Activated CD8-positive, alpha-beta T cell treated with anti-CD3 and anti-CD28 coated beads for 36 hours (primary cell): ENCODE results near the gene MLXIP. TPM values are rescaled to one million over a fixed set of nuclear protein-coding genes. Genes with fewer than 3 reads are reported as not detected.
"Not testable (repeated sequence)": the region's sequence is repeated elsewhere in the genome, so short reads cannot be mapped to it uniquely, and the experiment has no call there.

ENCODE experiments used
- ATAC-seq: fragments of 200-7000 bp; cut with Tn5 transposase; one replicate; pipeline ENCODE4 v1.10.0; 2021; ENCODE audit warnings: mild to moderate bottlenecking, moderate library complexity
- CTCF ChIA-PET: fragments of 350-600 bp; sonication (Branson Sonifier 250); formaldehyde crosslinking; loops from one replicate; lab custom pipeline; 2021; ENCODE audit warnings: antibody characterized with exemption; lab: Charles Lee
- POLR2A ChIA-PET: fragments of 350-600 bp; sonication (Branson Sonifier 250); formaldehyde crosslinking; loops from one replicate; lab custom pipeline; 2021; ENCODE audit warnings: antibody characterized with exemption; lab: Charles Lee
- DNase-seq: peaks from one replicate; pipeline ENCODE4 v3.0.0-alpha.2; 2020
- H3K27ac Mint-ChIP-seq: one replicate; pipeline ENCODE4 v1.8.0; 2021; ENCODE audit warnings: mild to moderate bottlenecking, mixed read lengths
- H3K27me3 Mint-ChIP-seq: one replicate; pipeline ENCODE4 v1.8.0; 2021; ENCODE audit warnings: mixed read lengths
- H3K36me3 Mint-ChIP-seq: one replicate; pipeline ENCODE4 v1.8.0; 2021; ENCODE audit warnings: low read depth, mixed read lengths
- H3K4me1 Mint-ChIP-seq: one replicate; pipeline ENCODE4 v1.8.0; 2021; ENCODE audit warnings: low read depth, mixed read lengths
- H3K4me3 Mint-ChIP-seq: one replicate; pipeline ENCODE4 v1.8.0; 2021; ENCODE audit warnings: mild to moderate bottlenecking, moderate library complexity, mixed read lengths
- H3K9me3 Mint-ChIP-seq: one replicate; pipeline ENCODE4 v1.8.0; 2021; ENCODE audit warnings: mixed read lengths
- CTCF ChIP-seq: fragments of 200-600 bp; IDR thresholded peaks from one replicate; pipeline ENCODE4 v1.8.0; 2022; ENCODE audit warnings: antibody characterized with exemption, mild to moderate bottlenecking
- intact Hi-C: fragments of 100-400 bp; cut with micrococcal nuclease; formaldehyde crosslinking; loops from one replicate; pipeline ENCODE4 v1.10.0; 2022
- total RNA-seq, 2 experiments: library from RNA; stranded (reverse); gene quantifications; one replicate each; pipeline ENCODE4 v1.2.3, GENCODE V29; 2021

Gene MLXIP
- total RNA-seq, 2 experiments from 2014 or later, result 26.0 to 28.7 TPM

- H3K27ac Mint-ChIP-seq, result peak overlapping the region; percentile 91
- TF ChIP-seq CTCF, result no peak
- H3K4me3 Mint-ChIP-seq, result no peak overlapping the region
- POLR2A ChIA-PET, result interaction anchor here (0.6 to 6.4 kb wide), 2 partner anchors 14 to 20 kb away, joined by 3 to 53 read pairs; no protein-coding TSS in a partner anchor
- H3K36me3 Mint-ChIP-seq, result peaks cover 14% of the 10 kb centered on the region
- H3K27me3 Mint-ChIP-seq, result no peaks in the 10 kb centered on the region
- H3K9me3 Mint-ChIP-seq, result peaks cover 1% of the 10 kb centered on the region
- DNase-seq (no peak), ATAC-seq (no peak)
- CTCF ChIA-PET, result interaction anchor here (1.4 to 9.3 kb wide), 5 partner anchors 8 to 98 kb away, joined by 3 to 53 read pairs (median 4); partner anchors contain the start of gene MLXIP
- intact Hi-C loops, result no loop called here
- peaks cover 76% of the 10 kb centered on the region for H3K4me1 Mint-ChIP-seq
Observed at GRCh38 chr12:122100568-122100967, 22.0 kb downstream of the MLXIP start.

DNA sequence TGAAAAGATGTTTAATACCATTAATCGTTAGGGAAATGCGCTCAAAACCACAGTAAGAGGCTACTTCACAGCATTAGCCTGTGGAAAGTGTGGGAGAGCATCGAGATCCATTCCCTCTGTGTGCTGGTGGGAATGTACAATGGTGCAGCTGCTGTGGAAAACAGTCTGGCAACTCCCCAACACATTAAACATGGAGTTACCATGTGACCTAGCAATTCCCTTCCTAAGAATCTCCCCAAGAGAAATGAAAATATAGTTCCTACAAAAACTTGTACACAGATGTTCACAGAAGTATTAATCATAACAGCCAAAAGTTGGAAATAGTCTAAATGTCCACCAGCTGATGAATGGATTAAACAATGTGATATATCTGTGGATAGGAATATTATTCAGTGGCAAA is 23.8 kb downstream of the MLXIP start:
- no peak for TF ChIP-seq CTCF
- Mint-ChIP-seq H3K9me3 (peaks cover 1% of the 10 kb centered on the region), H3K4me3 (no peak overlapping the region), H3K36me3 (peaks cover 17% of the 10 kb centered on the region), H3K27me3 (no peaks in the 10 kb centered on the region), H3K27ac (peak overlapping the region; percentile 52), H3K4me1 (peaks cover 79% of the 10 kb centered on the region)
- ATAC-seq, result no peak
- POLR2A ChIA-PET, result interaction anchor here (0.9 to 1.0 kb wide), 2 partner anchors 16 to 20 kb away, joined by 3 read pairs; no protein-coding TSS in a partner anchor
- no peak for DNase-seq
- CTCF ChIA-PET, result interaction anchor here (2.9 to 9.3 kb wide), 2 partner anchors 15 to 21 kb away, joined by 15 to 53 read pairs; no protein-coding TSS in a partner anchor
- intact Hi-C loops, result no loop called here

- H3K27ac Mint-ChIP-seq, result peak overlapping the region; percentile 84
- intact Hi-C loops, result no loop called here
- ChIA-PET CTCF (interaction anchor here (1.6 to 3.1 kb wide), 4 partner anchors 17 to 29 kb away, joined by 5 to 14 read pairs (median 9); no protein-coding TSS in a partner anchor), POLR2A (interaction anchor here (1.2 to 1.5 kb wide), 3 partner anchors 15 to 98 kb away, joined by 3 to 4 read pairs (median 3); partner anchors contain the start of gene B3GNT4)
- H3K9me3 Mint-ChIP-seq, result peaks cover 1% of the 10 kb centered on the region
- ATAC-seq (peak; percentile 65), DNase-seq (peak; percentile 79)
- peak overlapping the region; percentile 58 for H3K4me3 Mint-ChIP-seq
- TF ChIP-seq CTCF, result no peak
- peaks cover 78% of the 10 kb centered on the region for H3K4me1 Mint-ChIP-seq
- H3K36me3 Mint-ChIP-seq, result peaks cover 26% of the 10 kb centered on the region
- H3K27me3 Mint-ChIP-seq, result no peaks in the 10 kb centered on the region
Observed at GRCh38 chr12:122104844-122105243, 26.3 kb downstream of the MLXIP start.

DNA sequence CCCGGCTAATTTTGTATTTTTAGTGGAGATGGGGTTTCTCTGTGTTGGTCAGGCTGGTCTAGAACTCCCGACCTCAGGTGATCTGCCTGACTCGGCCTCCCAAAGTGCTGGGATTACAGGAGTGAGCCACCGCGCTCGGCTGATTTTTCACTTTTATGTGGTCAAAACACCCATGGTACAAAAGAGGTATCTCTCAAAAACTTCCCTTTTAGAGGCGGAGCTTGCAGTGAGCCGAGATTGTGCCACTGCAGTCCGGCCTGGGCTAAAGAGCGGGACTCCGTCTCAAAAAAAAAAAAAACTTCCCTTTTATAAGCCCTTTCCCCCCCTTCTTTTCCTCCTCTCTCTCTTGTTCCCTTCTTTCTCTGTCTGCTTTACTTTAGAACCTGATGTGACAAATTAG is 26.9 kb downstream of the MLXIP start:
- Mint-ChIP-seq H3K27ac (peak overlapping the region; percentile 68), H3K4me1 (peaks cover 75% of the 10 kb centered on the region), H3K36me3 (peaks cover 26% of the 10 kb centered on the region), H3K4me3 (peak overlapping the region; percentile 58)
- intact Hi-C loops, H3K9me3 Mint-ChIP-seq, DNase-seq, H3K27me3 Mint-ChIP-seq, ATAC-seq: not testable (repeated sequence)
- ChIA-PET POLR2A (interaction anchor here (0.7 to 2.5 kb wide), 6 partner anchors 10 to 97 kb away, joined by 3 to 11 read pairs (median 4); partner anchors contain the start of gene B3GNT4), CTCF (interaction anchor here (1.0 to 3.1 kb wide), 6 partner anchors 10 to 51 kb away, joined by 3 to 14 read pairs (median 5); no protein-coding TSS in a partner anchor)

DNA sequence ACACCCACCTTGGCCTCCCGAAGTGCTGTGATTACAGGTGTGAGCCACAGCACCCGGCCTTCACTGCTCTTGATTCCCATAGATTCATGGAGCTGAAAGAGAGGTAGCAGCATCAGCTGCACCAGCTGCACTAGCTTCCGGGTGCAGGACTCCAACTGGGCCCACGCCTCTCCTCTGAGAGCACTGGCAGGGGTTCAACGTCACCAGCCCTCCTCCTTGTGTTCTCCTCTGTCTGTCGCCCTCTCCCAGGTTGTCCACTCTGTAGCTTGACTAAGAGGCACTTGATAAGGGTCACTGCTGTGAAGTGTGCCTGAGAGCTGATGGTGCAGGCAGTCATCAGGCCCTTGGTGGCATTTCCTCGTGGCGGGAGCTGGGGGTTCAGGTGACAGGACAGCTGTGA is 28.3 kb downstream of the MLXIP start:
- TF ChIP-seq CTCF, result no peak
- H3K27me3 Mint-ChIP-seq, result no peaks in the 10 kb centered on the region
- H3K27ac Mint-ChIP-seq, result no peak overlapping the region
- DNase-seq, result no peak
- no peak overlapping the region for H3K4me3 Mint-ChIP-seq
- H3K4me1 Mint-ChIP-seq, result peaks cover 72% of the 10 kb centered on the region
- ATAC-seq, result no peak
- H3K36me3 Mint-ChIP-seq, result peaks cover 22% of the 10 kb centered on the region
- ChIA-PET CTCF (interaction anchor here (0.8 to 3.4 kb wide), 7 partner anchors 9 to 52 kb away, joined by 3 to 14 read pairs (median 11); no protein-coding TSS in a partner anchor), POLR2A (interaction anchor here (0.9 to 3.7 kb wide), 5 partner anchors 9 to 28 kb away, joined by 5 to 16 read pairs (median 6); partner anchors contain the start of gene MLXIP)
- peaks cover 1% of the 10 kb centered on the region for H3K9me3 Mint-ChIP-seq
- intact Hi-C loops, result no loop called here
